Measurements from ENCODE around the gene PRPH.
A peak's percentile ranks its signal among the peaks of the same experiment; 100 is the strongest.

Gene PRPH

DNA sequence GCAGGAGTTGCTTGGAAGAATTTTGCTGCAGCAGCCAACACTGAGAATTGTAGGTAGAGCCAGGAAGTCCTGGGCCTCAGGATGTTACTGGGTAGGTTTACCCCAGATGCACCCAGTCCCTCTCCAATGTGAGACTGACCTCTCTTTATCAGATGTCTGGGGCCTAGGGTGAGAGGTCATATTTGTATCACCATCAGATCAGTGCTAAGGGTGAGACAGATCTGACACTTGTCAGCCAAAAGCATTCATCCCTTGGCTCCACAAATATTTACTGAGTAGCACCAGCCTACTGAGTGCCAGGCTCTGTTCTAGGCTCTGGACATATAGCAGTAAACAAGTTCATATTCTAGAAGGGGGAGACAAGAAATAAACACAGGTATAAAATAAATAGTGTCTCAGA lies 32.4 kb downstream of the PRPH start:
- no peak for DNase-seq (ENCODE audit: low read depth)
- no peak overlapping the region for H3K4me3 ChIP-seq (ENCODE audit: low read depth, low read length)
- TF ChIP-seq, protein P1, sequence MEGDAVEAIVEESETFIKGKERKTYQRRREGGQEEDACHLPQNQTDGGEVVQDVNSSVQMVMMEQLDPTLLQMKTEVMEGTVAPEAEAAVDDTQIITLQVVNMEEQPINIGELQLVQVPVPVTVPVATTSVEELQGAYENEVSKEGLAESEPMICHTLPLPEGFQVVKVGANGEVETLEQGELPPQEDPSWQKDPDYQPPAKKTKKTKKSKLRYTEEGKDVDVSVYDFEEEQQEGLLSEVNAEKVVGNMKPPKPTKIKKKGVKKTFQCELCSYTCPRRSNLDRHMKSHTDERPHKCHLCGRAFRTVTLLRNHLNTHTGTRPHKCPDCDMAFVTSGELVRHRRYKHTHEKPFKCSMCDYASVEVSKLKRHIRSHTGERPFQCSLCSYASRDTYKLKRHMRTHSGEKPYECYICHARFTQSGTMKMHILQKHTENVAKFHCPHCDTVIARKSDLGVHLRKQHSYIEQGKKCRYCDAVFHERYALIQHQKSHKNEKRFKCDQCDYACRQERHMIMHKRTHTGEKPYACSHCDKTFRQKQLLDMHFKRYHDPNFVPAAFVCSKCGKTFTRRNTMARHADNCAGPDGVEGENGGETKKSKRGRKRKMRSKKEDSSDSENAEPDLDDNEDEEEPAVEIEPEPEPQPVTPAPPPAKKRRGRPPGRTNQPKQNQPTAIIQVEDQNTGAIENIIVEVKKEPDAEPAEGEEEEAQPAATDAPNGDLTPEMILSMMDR (IDR thresholded peaks at IDR 0.05; ENCODE audit: low read depth, low read length, missing control alignments) = no peak

- TF ChIP-seq, protein P1 (IDR thresholded peaks at IDR 0.05; ENCODE audit: low read depth, low read length, missing control alignments) = no peak
- DNase-seq (ENCODE audit: low read depth) = no peak
These were observed 32.9 kb downstream of the PRPH start for GRCh38 chr12:49327887-49328286.

GRCh38 chr12:49328816-49329215 lies 33.9 kb downstream of the PRPH start:
- TF ChIP-seq, protein P1 (IDR thresholded peaks at IDR 0.05; ENCODE audit: low read depth, low read length, missing control alignments) = no peak
- DNase-seq (ENCODE audit: low read depth) = no peak
- H3K4me3 ChIP-seq (ENCODE audit: low read depth, low read length) = no peak overlapping the region

More at GRCh38 chr12:49327887-49328286, 32.9 kb downstream of the PRPH start:
- no peak overlapping the region for H3K4me3 ChIP-seq (ENCODE audit: low read depth, low read length)

DNA sequence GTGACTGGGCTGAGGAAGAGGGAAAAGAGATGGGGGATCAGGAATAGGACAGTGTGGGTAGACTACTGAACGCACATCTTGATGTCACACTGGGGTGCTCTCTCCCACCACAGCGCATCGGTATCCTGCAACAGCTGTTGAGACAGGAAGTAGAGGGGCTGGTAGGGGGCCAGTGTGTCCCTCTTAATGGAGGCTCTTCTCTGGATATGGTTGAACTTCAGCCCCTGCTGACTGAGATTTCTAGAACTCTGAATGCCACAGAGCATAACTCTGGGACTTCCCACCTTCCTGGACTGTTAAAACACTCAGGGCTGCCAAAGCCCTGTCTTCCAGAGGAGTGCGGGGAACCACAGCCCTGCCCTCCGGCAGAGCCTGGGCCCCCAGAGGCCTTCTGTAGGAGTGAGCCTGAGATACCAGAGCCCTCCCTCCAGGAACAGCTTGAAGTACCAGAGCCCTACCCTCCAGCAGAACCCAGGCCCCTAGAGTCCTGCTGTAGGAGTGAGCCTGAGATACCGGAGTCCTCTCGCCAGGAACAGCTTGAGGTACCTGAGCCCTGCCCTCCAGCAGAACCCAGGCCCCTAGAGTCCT lies 35.2 kb downstream of the PRPH start:
- H3K4me3 ChIP-seq (ENCODE audit: low read depth, low read length) = no peak overlapping the region
- no peak for DNase-seq (ENCODE audit: low read depth)
- TF ChIP-seq, protein P1 (IDR thresholded peaks at IDR 0.05; ENCODE audit: low read depth, low read length, missing control alignments) = no peak

DNA sequence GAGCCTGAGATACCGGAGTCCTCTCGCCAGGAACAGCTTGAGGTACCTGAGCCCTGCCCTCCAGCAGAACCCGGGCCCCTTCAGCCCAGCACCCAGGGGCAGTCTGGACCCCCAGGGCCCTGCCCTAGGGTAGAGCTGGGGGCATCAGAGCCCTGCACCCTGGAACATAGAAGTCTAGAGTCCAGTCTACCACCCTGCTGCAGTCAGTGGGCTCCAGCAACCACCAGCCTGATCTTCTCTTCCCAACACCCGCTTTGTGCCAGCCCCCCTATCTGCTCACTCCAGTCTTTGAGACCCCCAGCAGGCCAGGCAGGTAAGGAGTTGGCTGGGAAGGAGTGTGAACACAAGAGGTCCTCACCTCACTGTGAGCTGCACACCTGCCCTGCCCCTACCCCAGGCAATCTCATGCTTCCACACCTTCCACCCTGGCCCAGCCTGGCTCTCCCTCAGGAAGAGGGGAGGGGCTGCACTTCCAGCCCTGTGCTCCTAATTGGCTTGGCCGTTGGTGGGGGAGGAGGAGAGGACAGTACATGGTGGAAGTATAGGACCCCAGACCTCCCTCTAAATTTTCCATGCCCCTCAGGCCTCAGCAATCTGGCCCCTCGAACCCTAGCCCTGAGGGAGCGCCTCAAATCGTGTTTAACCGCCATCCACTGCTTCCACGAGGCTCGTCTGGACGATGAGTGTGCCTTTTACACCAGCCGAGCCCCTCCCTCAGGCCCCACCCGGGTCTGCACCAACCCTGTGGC lies 35.9 kb downstream of the PRPH start:
- TF ChIP-seq, protein P1 (IDR thresholded peaks at IDR 0.05; ENCODE audit: low read depth, low read length, missing control alignments) = no peak
- no peak overlapping the region for H3K4me3 ChIP-seq (ENCODE audit: low read depth, low read length)
- no peak for DNase-seq (ENCODE audit: low read depth)

DNA sequence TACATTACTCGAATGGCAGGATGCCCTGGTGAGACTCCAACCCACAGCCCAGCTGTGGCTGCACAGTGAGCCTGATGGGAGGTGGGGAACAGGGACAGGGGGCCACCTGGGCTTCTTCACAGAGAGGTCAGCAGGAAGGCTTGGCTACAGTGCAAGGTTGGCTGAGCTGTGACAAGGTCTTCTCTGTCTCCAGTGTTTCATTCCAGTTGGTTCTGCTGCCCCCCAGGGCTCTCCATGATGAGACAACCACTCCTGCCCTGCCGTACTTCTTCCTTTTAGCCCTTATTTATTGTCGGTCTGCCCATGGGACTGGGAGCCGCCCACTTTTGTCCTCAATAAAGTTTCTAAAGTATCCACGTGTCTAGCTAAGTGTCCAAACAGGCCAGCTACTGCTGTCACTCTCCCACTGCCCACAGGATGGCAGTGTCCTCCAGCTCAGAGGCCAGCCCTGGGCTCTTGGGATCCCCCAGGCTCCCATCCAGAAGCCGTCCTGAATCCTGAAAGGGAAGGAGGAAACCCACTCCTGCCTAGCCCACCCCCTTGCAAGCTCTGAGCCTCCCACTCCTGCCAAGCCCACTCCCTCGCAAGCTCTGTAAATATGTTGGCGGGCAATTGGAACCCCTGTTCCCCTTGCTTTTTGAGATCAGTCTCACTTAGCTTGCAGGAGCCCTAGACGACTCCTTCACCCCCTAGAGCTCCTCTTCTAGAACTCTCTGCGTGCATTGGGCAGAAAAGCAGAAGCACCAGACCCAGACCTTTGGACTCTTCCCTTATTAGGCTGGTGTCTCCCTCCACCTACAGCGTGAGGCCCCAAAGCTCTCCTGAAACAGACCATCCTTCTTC lies 36.7 kb downstream of the PRPH start:
- TF ChIP-seq, protein P1 (IDR thresholded peaks at IDR 0.05; ENCODE audit: low read depth, low read length, missing control alignments) = peak; percentile 50
- DNase-seq (ENCODE audit: low read depth) = no peak
- H3K4me3 ChIP-seq (ENCODE audit: low read depth, low read length) = no peak overlapping the region

Data from GM12864 (cell line).